Measurements from ENCODE around the gene GPI.

- TF ChIP-seq CTCF (IDR thresholded peaks at IDR 0.05 in 8 of 11, conservative IDR thresholded peaks at IDR 0.05 in 3 of 11) = no peak
- TF ChIP-seq POLR2A (IDR thresholded peaks at IDR 0.05) = no peak
These were observed 47.6 kb upstream of the GPI start for GRCh38 chr19:34317311-34317927.
